HCT116 (cell line): ENCODE data around the gene APBA2. TPM values are rescaled to one million over a fixed set of nuclear protein-coding genes. Genes with fewer than 3 reads are reported as not detected.

Experiments used
- ATAC-seq: fragments of 200-7000 bp; cut with Tn5 transposase; 2 replicates; pipeline ENCODE4 v1.9.1; 2020; ENCODE audit warnings: mild to moderate bottlenecking, moderate library complexity
- BruUV-seq: library from RNA; stranded (reverse); fragments of 400-500 nt; replicated peaks from 2 replicates; lab custom pipeline; 2021; lab: Mats Ljungman, UMichigan
- CTCF ChIA-PET: fragments of 300-600 bp; sonication (Branson Sonifier 250); formaldehyde crosslinking; loops from one replicate; lab custom pipeline; 2021; ENCODE audit warnings: antibody characterized with exemption; lab: Charles Lee
- POLR2A ChIA-PET: fragments of 300-600, 350-600 bp; sonication (Branson Sonifier 250); formaldehyde crosslinking; loops from one replicate; lab custom pipeline; 2021; ENCODE audit warnings: antibody characterized with exemption; lab: Charles Lee
- RAD21 ChIA-PET, 2 experiments: fragments of 300-600 bp; sonication (Branson Sonifier 250); formaldehyde crosslinking; loops; one replicate each; lab custom pipeline; 2023; ENCODE audit warnings: low total read pairs in 2 of 2; ENCODE audit not compliant: uncharacterized antibody in 2 of 2, unreplicated experiment in 2 of 2, low non-redundant PET in 1 of 2; lab: Charles Lee
- DNase-seq: peaks from one replicate; pipeline ENCODE4 v3.0.0-alpha.2; 2010; ENCODE audit warnings: low read depth, low spot score
- H2AFZ ChIP-seq: fragments of 200-600 bp; shearing (Covaris generic), sonication (generic); 2 replicates; pipeline ENCODE4 v1.6.1; 2017; ENCODE audit warnings: low read depth, mixed run types, mixed read lengths, antibody characterized with exemption, low read length; ENCODE audit not compliant: poor library complexity, severe bottlenecking
- H3K27ac ChIP-seq: 2 replicates; pipeline ENCODE4 v1.5.1; 2012; ENCODE audit warnings: low read depth, low read length
- H3K27me3 ChIP-seq: fragments of 200-600 bp; sonication (generic); 2 replicates; pipeline ENCODE4 v1.6.1; 2016; ENCODE audit warnings: mixed run types, low read length, mixed read lengths; ENCODE audit not compliant: insufficient read depth
- H3K36me3 ChIP-seq, 2 experiments: fragments of 200-500 bp in 1 of 2; fragments of 200-600 bp in 1 of 2; sonication (Bioruptor generic) in 1 of 2; sonication (generic) in 1 of 2; 2 replicates each; pipeline versions ENCODE4 v1.5.1 to v1.6.1; 2014 to 2016; ENCODE audit warnings: low read length in 2 of 2, inconsistent platforms in 1 of 2, mixed read lengths in 1 of 2, mixed run types in 1 of 2; ENCODE audit not compliant: insufficient read depth in 2 of 2, control insufficient read depth in 1 of 2
- H3K4me1 ChIP-seq, 2 experiments: fragments of 200-600 bp in 1 of 2; sonication (generic) in 1 of 2; 2 replicates each; pipeline versions ENCODE4 v1.5.1 to v1.6.1; 2012 to 2017; ENCODE audit warnings: low read length in 2 of 2, inconsistent platforms in 1 of 2, mild to moderate bottlenecking in 1 of 2, mixed read lengths in 1 of 2, mixed run types in 1 of 2, moderate library complexity in 1 of 2; ENCODE audit not compliant: insufficient read depth in 2 of 2, control insufficient read depth in 1 of 2
- H3K4me2 ChIP-seq: fragments of 200-600 bp; sonication (generic); 2 replicates; pipeline ENCODE4 v1.6.1; 2017; ENCODE audit warnings: mixed run types, low read length, mixed read lengths
- H3K4me3 ChIP-seq, 2 experiments: fragments of 200-600 bp in 1 of 2; sonication (generic) in 1 of 2; replicated peaks in 1 of 2; 2 replicates each; pipeline ENCODE4 v1.5.1; 2011 to 2016; ENCODE audit warnings: low read length in 2 of 2, control low read depth in 1 of 2, low read depth in 1 of 2, mild to moderate bottlenecking in 1 of 2, mixed read lengths in 1 of 2, mixed run types in 1 of 2
- H3K79me2 ChIP-seq: fragments of 200-600 bp; sonication (generic); 2 replicates; pipeline ENCODE4 v1.6.1; 2017; ENCODE audit warnings: mild to moderate bottlenecking, mixed run types, low read length, moderate library complexity, mixed read lengths; ENCODE audit not compliant: insufficient read depth
- H3K9ac ChIP-seq: fragments of 200-600 bp; sonication (generic); 2 replicates; pipeline ENCODE4 v1.6.1; 2016; ENCODE audit warnings: low read length, mixed read lengths
- H3K9me2 ChIP-seq: fragments of 200-600 bp; sonication (generic), shearing (Covaris generic); 2 replicates; pipeline ENCODE4 v1.6.1; 2017; ENCODE audit warnings: mixed run types, mild to moderate bottlenecking, moderate library complexity; ENCODE audit not compliant: insufficient read depth
- H3K9me3 ChIP-seq, 2 experiments: fragments of 200-500 bp in 1 of 2; fragments of 200-600 bp in 1 of 2; sonication (Bioruptor generic) in 1 of 2; sonication (generic) in 1 of 2; 2 replicates each; pipeline ENCODE4 v1.6.1; 2014 to 2017; ENCODE audit warnings: low read length in 2 of 2, mixed read lengths in 2 of 2, inconsistent platforms in 1 of 2, low read depth in 1 of 2, mild to moderate bottlenecking in 1 of 2, mixed run types in 1 of 2, moderate library complexity in 1 of 2; ENCODE audit not compliant: control insufficient read depth in 1 of 2, insufficient read depth in 1 of 2
- H4K20me1 ChIP-seq: fragments of 200-600 bp; sonication (generic), shearing (Covaris generic); 2 replicates; pipeline ENCODE4 v1.6.1; 2017; ENCODE audit warnings: mixed run types, mild to moderate bottlenecking, moderate library complexity; ENCODE audit not compliant: insufficient read depth
- ATF3 ChIP-seq: IDR thresholded peaks from 2 replicates; pipeline ENCODE4 v1.6.1; 2012
- CBX3 ChIP-seq: IDR thresholded peaks from 2 replicates; pipeline ENCODE4 v1.6.1; 2012; ENCODE audit warnings: low read depth
- CEBPB ChIP-seq: IDR thresholded peaks from 2 replicates; pipeline ENCODE4 v1.6.1; 2012; ENCODE audit warnings: low read depth
- EGR1 ChIP-seq: IDR thresholded peaks from 2 replicates; pipeline ENCODE4 v1.6.1; 2012; ENCODE audit warnings: low read depth
- ELF1 ChIP-seq: IDR thresholded peaks from 2 replicates; pipeline ENCODE4 v1.6.1; 2012; ENCODE audit warnings: low read depth, borderline replicate concordance
- EZH2 ChIP-seq: fragments of 200-600 bp; sonication (generic); IDR thresholded peaks from 2 replicates; pipeline ENCODE4 v1.6.1; 2017; ENCODE audit warnings: antibody characterized with exemption, mixed run types
- JUND ChIP-seq: IDR thresholded peaks from 2 replicates; pipeline ENCODE4 v1.6.1; 2012
- POLR2A ChIP-seq: IDR thresholded peaks from 2 replicates; pipeline ENCODE4 v1.7.0; 2011; ENCODE audit warnings: borderline replicate concordance; ENCODE audit not compliant: insufficient read depth, insufficient read length; ENCODE audit errors: extremely low read depth
- RAD21 ChIP-seq: IDR thresholded peaks from 2 replicates; pipeline ENCODE4 v1.6.1; 2012; ENCODE audit warnings: low read depth, mild to moderate bottlenecking
- REST ChIP-seq: IDR thresholded peaks from 2 replicates; pipeline ENCODE4 v1.6.1; 2012; ENCODE audit warnings: low read depth
- SP1 ChIP-seq: IDR thresholded peaks from 2 replicates; pipeline ENCODE4 v1.6.1; 2012; ENCODE audit warnings: low read depth
- TCF7L2 ChIP-seq: IDR thresholded peaks from 2 replicates; pipeline ENCODE4 v1.7.0; 2011; ENCODE audit warnings: borderline replicate concordance, inconsistent platforms; ENCODE audit not compliant: insufficient read depth, insufficient read length; ENCODE audit errors: extremely low read depth
- YY1 ChIP-seq: IDR thresholded peaks from 2 replicates; pipeline ENCODE4 v1.6.1; 2011; ENCODE audit warnings: low read length, low read depth, moderate library complexity, mild to moderate bottlenecking; ENCODE audit not compliant: insufficient replicate concordance; ENCODE audit errors: extremely low read depth
- ZBTB33 ChIP-seq: IDR thresholded peaks from 2 replicates; pipeline ENCODE4 v1.6.1; 2011; ENCODE audit warnings: mild to moderate bottlenecking, low read length, moderate library complexity; ENCODE audit not compliant: insufficient replicate concordance; ENCODE audit errors: extremely low read depth
- ZFX ChIP-seq: fragments of 450-650 bp; IDR thresholded peaks from 2 replicates; pipeline ENCODE4 v1.6.1; 2017
- intact Hi-C: fragments of 100-400 bp; cut with micrococcal nuclease; formaldehyde crosslinking; loops from 2 replicates; pipeline ENCODE4 v1.10.0; 2022
- total RNA-seq: library from RNA; stranded (reverse); gene quantifications from one replicate; pipeline ENCODE4 v1.2.1, GENCODE V29; 2021; ENCODE audit not compliant: unreplicated experiment
- TF ChIP-seq, protein P1 (sequence below), 3 experiments: fragments of 200-600 bp in 1 of 3; sonication (generic) in 1 of 3; IDR thresholded peaks in 2 of 3; conservative IDR thresholded peaks in 1 of 3; 2 replicates each; pipeline ENCODE4 v1.5.1; 2012 to 2017; ENCODE audit warnings: low read depth in 2 of 3, low read length in 2 of 3, antibody characterized with exemption in 1 of 3, borderline replicate concordance in 1 of 3, control low read depth in 1 of 3, mild to moderate bottlenecking in 1 of 3, mixed read lengths in 1 of 3, mixed run types in 1 of 3, moderate library complexity in 1 of 3; ENCODE audit not compliant: insufficient read depth in 1 of 3
- TF ChIP-seq, protein P2 (sequence below): IDR thresholded peaks from 2 replicates; pipeline ENCODE4 v1.6.1; 2012

Gene APBA2
- total RNA-seq, 1 experiment from 2014 or later = 0.47 TPM

GRCh38 chr15:29099131-29099880 lies 213.5 kb downstream of the APBA2 start:
- ATAC-seq (no peak), DNase-seq (no peak)
- Histone ChIP-seq H3K4me2 (no peak overlapping the region), H3K4me3 (no peak overlapping the region), H3K27me3 (no peaks in the 10 kb centered on the region), H3K27ac (no peak overlapping the region), H2AFZ (no peak overlapping the region), H3K9me2 (no peaks in the 10 kb centered on the region), H3K9me3 (no peaks in the 10 kb centered on the region), H3K36me3 (no peaks in the 10 kb centered on the region), H3K9ac (no peak overlapping the region), H3K4me1 (peaks cover 0 to 3% of the 10 kb centered on the region in 2 experiments; a peak in 2 of 4 replicates), H4K20me1 (no peaks in the 10 kb centered on the region), H3K79me2 (no peaks in the 10 kb centered on the region)
- RAD21 ChIA-PET = no interaction called here
- TF ChIP-seq YY1 (no peak), ATF3 (no peak), JUND (no peak), TCF7L2 (no peak), EGR1 (no peak), CEBPB (no peak), EZH2 (no peak), ZFX (no peak), ZBTB33 (no peak), POLR2A (no peak), REST (no peak), CBX3 (no peak), ELF1 (no peak), RAD21 (no peak), SP1 (no peak)
- TF ChIP-seq, protein P1, sequence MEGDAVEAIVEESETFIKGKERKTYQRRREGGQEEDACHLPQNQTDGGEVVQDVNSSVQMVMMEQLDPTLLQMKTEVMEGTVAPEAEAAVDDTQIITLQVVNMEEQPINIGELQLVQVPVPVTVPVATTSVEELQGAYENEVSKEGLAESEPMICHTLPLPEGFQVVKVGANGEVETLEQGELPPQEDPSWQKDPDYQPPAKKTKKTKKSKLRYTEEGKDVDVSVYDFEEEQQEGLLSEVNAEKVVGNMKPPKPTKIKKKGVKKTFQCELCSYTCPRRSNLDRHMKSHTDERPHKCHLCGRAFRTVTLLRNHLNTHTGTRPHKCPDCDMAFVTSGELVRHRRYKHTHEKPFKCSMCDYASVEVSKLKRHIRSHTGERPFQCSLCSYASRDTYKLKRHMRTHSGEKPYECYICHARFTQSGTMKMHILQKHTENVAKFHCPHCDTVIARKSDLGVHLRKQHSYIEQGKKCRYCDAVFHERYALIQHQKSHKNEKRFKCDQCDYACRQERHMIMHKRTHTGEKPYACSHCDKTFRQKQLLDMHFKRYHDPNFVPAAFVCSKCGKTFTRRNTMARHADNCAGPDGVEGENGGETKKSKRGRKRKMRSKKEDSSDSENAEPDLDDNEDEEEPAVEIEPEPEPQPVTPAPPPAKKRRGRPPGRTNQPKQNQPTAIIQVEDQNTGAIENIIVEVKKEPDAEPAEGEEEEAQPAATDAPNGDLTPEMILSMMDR (IDR thresholded peaks at IDR 0.05 in 2 of 3, conservative IDR thresholded peaks at IDR 0.05 in 1 of 3; ENCODE audit: borderline replicate concordance in 1 of 3, insufficient read depth in 1 of 3, low read depth in 2 of 3, low read length in 2 of 3) = no peak
- TF ChIP-seq, protein P2, sequence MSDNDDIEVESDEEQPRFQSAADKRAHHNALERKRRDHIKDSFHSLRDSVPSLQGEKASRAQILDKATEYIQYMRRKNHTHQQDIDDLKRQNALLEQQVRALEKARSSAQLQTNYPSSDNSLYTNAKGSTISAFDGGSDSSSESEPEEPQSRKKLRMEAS = no peak
- intact Hi-C loops = no loop called here
- no TSS peak for BruUV-seq
- CTCF ChIA-PET = interaction anchor here (1.0 kb wide), 1 partner anchor 15 kb away, joined by 4 read pairs; no protein-coding TSS in a partner anchor
- POLR2A ChIA-PET = no interaction called here
